Esophagus muscularis mucosa (tissue), 4 donors: ENCODE results near the gene OSBPL3. TPM values are rescaled to one million over a fixed set of nuclear protein-coding genes. Genes with fewer than 3 reads are reported as not detected.

Source experiments
- DNase-seq: peaks from one replicate; pipeline ENCODE4 v3.0.0-alpha.2; 2017; ENCODE audit errors: extremely low spot score
- H3K27ac ChIP-seq, 4 donors: fragments of 200-600 bp; sonication (generic); replicated peaks in 1 of 4; 1 replicate in 3 of 4; 2 replicates in 1 of 4; pipeline ENCODE4 v1.5.1; 2016 to 2019; ENCODE audit warnings: mild to moderate bottlenecking in 1 of 4
- H3K27me3 ChIP-seq, 4 donors: fragments of 200-600 bp; sonication (generic); one replicate each; pipeline versions ENCODE4 v1.5.1 to v1.6.0; 2016 to 2019
- H3K36me3 ChIP-seq, 4 donors: fragments of 200-600 bp; sonication (generic); one replicate each; pipeline ENCODE4 v1.5.1; 2016 to 2019
- H3K4me1 ChIP-seq, 4 donors: fragments of 200-600 bp; sonication (generic); one replicate each; pipeline ENCODE4 v1.5.1; 2016 to 2019
- H3K4me3 ChIP-seq, 4 donors: fragments of 200-600 bp; sonication (generic); 1 replicate in 2 of 4; 2 replicates in 2 of 4; pipeline ENCODE4 v1.5.1; 2016 to 2019; ENCODE audit warnings: mild to moderate bottlenecking in 4 of 4, moderate library complexity in 1 of 4
- H3K9me3 ChIP-seq, 4 donors: fragments of 200-600 bp; sonication (generic); 1 replicate in 3 of 4; 2 replicates in 1 of 4; pipeline ENCODE4 v1.5.1; 2016 to 2019
- EP300 ChIP-seq: sonication (generic); formaldehyde crosslinking; IDR thresholded peaks from one replicate; pipeline ENCODE4 v1.6.1; 2017; ENCODE audit warnings: antibody characterized with exemption
- POLR2A ChIP-seq: fragments of 450-650 bp; IDR thresholded peaks from one replicate; pipeline ENCODE4 v1.6.1; 2017; ENCODE audit warnings: antibody characterized with exemption, moderate library complexity, mild to moderate bottlenecking, low read depth
- POLR2AphosphoS5 ChIP-seq, 2 donors: sonication (generic); formaldehyde crosslinking; IDR thresholded peaks; one replicate each; pipeline ENCODE4 v1.6.1; 2017; ENCODE audit warnings: antibody characterized with exemption in 2 of 2
- WGBS: methylation state at CpG from one replicate; pipeline ENCODE4 v1.1.5; 2018; 5-methylcytosine and 5-hydroxymethylcytosine counted together
- intact Hi-C: fragments of 100-400 bp; cut with DNase I; formaldehyde crosslinking; loops from one replicate; pipeline ENCODE4 v1.15.1; 2023
- total RNA-seq, 4 donors: library from RNA; depleted of rRNA; stranded (reverse); fragments of >200 nt; gene quantifications; one replicate each; pipeline versions ENCODE4 v1.1.0 to v1.2.1, GENCODE V29; 2016
- TF ChIP-seq, protein P1 (sequence below), 3 experiments: fragments of 200-600 bp in 2 of 3; fragments of 450-650 bp in 1 of 3; sonication (generic) in 2 of 3; IDR thresholded peaks; one replicate each; pipeline ENCODE4 v1.5.1; 2017 to 2019; ENCODE audit warnings: antibody characterized with exemption in 3 of 3, mild to moderate bottlenecking in 2 of 3, moderate library complexity in 1 of 3

OSBPL3 gene
- total RNA-seq, 4 donors from 2014 or later = 2.6 to 4.6 (median 3.3) TPM

DNA sequence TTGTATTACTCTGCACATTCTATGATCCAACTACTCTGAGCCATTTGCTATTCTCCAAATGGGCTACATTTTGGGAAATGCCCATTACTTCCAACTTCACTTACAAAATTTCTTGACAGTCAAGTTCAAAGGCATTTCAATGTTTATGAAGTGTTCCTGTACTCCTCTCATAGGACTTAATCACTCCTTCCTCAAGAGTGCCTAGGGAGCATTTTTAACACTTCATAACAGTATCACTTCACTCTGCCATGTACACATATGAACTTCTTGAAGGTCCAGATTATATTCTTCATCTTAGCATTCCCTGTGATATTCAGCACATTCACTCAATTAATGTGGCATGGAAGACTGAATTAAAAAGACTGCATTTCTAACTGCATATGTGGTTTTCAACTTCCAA is 21.6 kb downstream of the OSBPL3 start:
- intact Hi-C loops = no loop called here

DNA sequence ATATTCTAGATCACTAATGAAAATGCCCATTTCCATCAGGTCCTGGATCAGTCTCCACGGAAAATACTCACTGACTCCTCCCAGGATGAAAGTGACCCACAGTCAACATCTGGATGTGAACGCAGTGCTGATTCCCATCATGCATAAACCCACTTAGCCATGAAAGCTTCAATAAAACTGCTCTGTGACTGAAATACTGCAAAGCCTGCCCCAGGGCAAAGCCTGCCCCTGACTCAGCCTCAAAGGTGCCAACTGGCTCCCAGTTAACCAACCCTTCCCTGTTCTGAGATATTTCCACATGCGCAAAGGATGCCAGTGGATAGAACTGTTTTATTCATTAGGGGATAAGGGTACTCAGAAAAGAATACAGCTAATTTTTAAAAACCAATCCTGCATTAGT is 24.0 kb downstream of the OSBPL3 start:
- intact Hi-C loops = no loop called here

More for the DNA sequence above, 21.6 kb downstream of the OSBPL3 start:
- TF ChIP-seq POLR2A (no peak), POLR2AphosphoS5 (IDR thresholded peaks at IDR 0.05) (no peak), EP300 (no peak)
- TF ChIP-seq, protein P1, sequence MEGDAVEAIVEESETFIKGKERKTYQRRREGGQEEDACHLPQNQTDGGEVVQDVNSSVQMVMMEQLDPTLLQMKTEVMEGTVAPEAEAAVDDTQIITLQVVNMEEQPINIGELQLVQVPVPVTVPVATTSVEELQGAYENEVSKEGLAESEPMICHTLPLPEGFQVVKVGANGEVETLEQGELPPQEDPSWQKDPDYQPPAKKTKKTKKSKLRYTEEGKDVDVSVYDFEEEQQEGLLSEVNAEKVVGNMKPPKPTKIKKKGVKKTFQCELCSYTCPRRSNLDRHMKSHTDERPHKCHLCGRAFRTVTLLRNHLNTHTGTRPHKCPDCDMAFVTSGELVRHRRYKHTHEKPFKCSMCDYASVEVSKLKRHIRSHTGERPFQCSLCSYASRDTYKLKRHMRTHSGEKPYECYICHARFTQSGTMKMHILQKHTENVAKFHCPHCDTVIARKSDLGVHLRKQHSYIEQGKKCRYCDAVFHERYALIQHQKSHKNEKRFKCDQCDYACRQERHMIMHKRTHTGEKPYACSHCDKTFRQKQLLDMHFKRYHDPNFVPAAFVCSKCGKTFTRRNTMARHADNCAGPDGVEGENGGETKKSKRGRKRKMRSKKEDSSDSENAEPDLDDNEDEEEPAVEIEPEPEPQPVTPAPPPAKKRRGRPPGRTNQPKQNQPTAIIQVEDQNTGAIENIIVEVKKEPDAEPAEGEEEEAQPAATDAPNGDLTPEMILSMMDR (IDR thresholded peaks at IDR 0.05) = no peak
- H3K4me1 ChIP-seq = peaks cover 0 to 9% (median 3%) of the 10 kb centered on the region in 4 donors
- no peaks in the 10 kb centered on the region for H3K9me3 ChIP-seq
- no peak for DNase-seq
- H3K36me3 ChIP-seq = no peaks in the 10 kb centered on the region
- no peak overlapping the region for H3K27ac ChIP-seq
- no peak overlapping the region for H3K4me3 ChIP-seq
- H3K27me3 ChIP-seq = no peaks in the 10 kb centered on the region

DNA sequence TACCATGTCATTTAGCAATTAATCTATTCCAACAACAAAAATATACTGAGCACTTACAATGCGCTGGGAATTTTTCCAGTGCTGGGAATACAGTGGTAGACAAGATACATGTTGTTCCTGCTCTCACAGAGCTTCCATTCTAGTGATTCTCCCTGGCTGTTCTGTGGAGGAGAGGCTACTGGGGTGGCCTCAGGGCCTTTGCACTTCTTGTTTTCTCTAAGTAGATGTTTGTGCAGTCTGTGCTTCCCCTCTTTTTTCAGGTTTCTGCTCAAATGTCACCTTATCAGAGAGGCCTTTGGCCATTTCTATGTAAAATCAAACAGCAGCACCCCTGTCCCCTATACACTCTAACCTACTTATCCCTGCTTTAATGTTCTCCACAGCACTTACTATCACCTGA is 24.7 kb downstream of the OSBPL3 start:
- DNase-seq = no peak
- intact Hi-C loops = no loop called here
- Histone ChIP-seq H3K4me3 (no peak overlapping the region), H3K36me3 (no peaks in the 10 kb centered on the region), H3K9me3 (no peaks in the 10 kb centered on the region), H3K27ac (no peak overlapping the region), H3K4me1 (peaks cover 0 to 10% (median 3%) of the 10 kb centered on the region in 4 donors), H3K27me3 (no peaks in the 10 kb centered on the region)
- 100% methylated on average over 1 of the region's 1 CpG for WGBS
- TF ChIP-seq POLR2AphosphoS5 (IDR thresholded peaks at IDR 0.05) (no peak), POLR2A (no peak), EP300 (no peak)
- TF ChIP-seq, protein P1 (IDR thresholded peaks at IDR 0.05) = no peak

More for the DNA sequence above, 24.0 kb downstream of the OSBPL3 start:
- Histone ChIP-seq H3K4me3 (no peak overlapping the region), H3K4me1 (peaks cover 0 to 10% (median 3%) of the 10 kb centered on the region in 4 donors), H3K36me3 (no peaks in the 10 kb centered on the region), H3K27me3 (no peaks in the 10 kb centered on the region), H3K27ac (no peak overlapping the region), H3K9me3 (no peaks in the 10 kb centered on the region)
- TF ChIP-seq POLR2A (no peak), POLR2AphosphoS5 (IDR thresholded peaks at IDR 0.05) (no peak), EP300 (no peak)
- TF ChIP-seq, protein P1 (IDR thresholded peaks at IDR 0.05) = no peak
- DNase-seq = no peak
- WGBS = 89% methylated on average over 3 of the region's 3 CpGs

DNA sequence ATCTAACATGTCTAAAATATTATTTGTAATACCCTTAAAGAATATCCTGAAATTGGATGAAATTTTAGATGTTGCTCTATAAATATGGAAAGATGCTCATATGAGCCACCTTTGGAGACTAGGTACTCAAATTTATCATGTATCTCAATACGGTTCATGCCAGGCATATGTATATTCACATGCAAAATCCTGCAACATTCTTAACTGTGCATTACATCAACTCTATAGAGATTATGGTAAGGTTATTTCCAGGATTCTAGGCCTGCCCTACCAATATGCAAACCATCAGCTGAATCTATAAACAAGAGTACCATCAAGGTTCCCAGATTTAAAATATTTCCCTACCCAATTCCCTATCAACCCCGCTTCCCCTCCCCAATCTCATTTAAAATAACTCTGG is 27.5 kb downstream of the OSBPL3 start:
- no peaks in the 10 kb centered on the region for H3K27me3 ChIP-seq
- TF ChIP-seq POLR2AphosphoS5 (IDR thresholded peaks at IDR 0.05) (no peak), POLR2A (no peak), EP300 (no peak)
- TF ChIP-seq, protein P1 (IDR thresholded peaks at IDR 0.05) = no peak
- no peak for DNase-seq
- H3K27ac ChIP-seq = no peak overlapping the region
- H3K4me3 ChIP-seq = no peak overlapping the region
- H3K4me1 ChIP-seq = peaks cover 0 to 10% (median 3%) of the 10 kb centered on the region in 4 donors
- 94% methylated on average over 2 of the region's 2 CpGs for WGBS
- no peaks in the 10 kb centered on the region for H3K9me3 ChIP-seq
- intact Hi-C loops = no loop called here
- no peaks in the 10 kb centered on the region for H3K36me3 ChIP-seq

DNA sequence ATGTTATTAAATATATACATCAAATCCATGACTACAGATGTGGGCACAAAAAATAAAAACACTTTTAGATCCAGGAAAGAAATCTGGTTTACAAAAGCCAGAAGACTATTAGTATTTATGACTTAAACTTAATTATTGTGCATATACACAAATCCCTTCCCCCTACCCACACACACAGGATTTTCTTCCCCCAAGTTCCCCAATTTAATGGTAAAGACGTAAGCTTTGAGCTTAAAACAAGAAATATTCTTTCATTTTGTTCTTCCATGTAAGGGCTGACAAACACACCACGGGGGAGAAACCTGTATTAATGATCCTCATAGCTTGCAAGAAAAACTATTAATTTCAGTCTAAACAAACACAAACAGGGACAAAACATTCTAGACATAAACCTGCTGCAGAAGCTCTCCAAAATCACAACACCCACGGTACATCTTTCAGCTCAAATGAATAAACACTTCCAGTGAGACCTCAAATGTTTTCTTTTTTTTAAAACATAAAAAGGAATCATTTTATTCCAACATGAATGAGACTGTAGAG is 28.5 kb downstream of the OSBPL3 start:
- intact Hi-C loops = no loop called here
- WGBS = 52% methylated on average over 3 of the region's 3 CpGs

More for the DNA sequence above, 28.5 kb downstream of the OSBPL3 start:
- no peak overlapping the region for H3K4me3 ChIP-seq
- H3K9me3 ChIP-seq = no peaks in the 10 kb centered on the region
- peaks cover 0 to 10% (median 3%) of the 10 kb centered on the region in 4 donors for H3K4me1 ChIP-seq
- H3K27ac ChIP-seq = no peak overlapping the region
- H3K27me3 ChIP-seq = no peaks in the 10 kb centered on the region
- no peaks in the 10 kb centered on the region for H3K36me3 ChIP-seq
- TF ChIP-seq, protein P1 (IDR thresholded peaks at IDR 0.05) = no peak
- TF ChIP-seq POLR2A (no peak), POLR2AphosphoS5 (IDR thresholded peaks at IDR 0.05) (no peak), EP300 (no peak)
- DNase-seq = no peak
